ENCODE measurements around the gene TGOLN2.
"Not testable (repeated sequence)": the region's sequence is repeated elsewhere in the genome, so short reads cannot be mapped to it uniquely, and the experiment has no call there.

TGOLN2 gene

DNA sequence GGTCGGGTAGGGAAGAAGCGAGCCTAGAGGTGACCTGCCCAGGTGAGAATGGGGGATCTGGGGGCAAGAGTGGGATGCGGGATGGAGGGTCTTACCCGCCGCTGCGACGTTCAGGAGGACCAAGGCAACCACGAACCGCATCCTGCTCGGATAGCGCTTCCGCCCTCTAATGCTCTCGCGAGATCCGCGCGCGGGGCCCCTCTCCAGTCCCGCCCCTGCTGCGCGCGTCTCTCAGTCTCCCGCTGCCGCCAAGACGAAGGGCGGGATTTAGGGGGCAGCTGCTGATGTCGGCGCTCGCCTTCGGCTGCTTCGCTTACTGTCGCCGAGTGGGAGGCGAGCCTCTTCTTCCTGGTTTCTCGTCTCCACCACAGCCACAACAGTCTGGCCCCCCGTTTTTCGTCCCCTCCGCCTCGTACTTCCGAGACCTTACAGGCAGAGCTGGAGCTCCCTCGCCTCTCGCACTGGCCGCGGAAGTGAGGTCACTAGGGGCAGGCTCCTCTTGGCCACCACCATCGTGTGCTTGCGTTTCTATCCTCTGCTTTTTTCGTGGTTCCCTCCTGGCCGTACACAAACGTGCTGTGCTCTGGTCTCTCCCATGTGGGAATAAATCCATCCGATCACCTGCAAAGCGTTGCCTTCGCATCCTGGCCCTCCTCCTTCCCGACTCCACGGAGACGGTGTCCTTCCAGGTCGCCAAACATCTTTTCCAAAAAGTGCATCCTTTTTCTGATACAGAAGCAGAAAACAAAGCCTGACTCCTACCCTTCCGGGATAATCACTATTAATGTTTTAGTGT lies at the start of gene TGOLN2:
Gene TGOLN2 (minus strand): TSS at position 168 of the 796 bp plus-strand sequence. CDS start 27 bp downstream, at position 141.
- DNase-seq: peak; percentile 93

DNA sequence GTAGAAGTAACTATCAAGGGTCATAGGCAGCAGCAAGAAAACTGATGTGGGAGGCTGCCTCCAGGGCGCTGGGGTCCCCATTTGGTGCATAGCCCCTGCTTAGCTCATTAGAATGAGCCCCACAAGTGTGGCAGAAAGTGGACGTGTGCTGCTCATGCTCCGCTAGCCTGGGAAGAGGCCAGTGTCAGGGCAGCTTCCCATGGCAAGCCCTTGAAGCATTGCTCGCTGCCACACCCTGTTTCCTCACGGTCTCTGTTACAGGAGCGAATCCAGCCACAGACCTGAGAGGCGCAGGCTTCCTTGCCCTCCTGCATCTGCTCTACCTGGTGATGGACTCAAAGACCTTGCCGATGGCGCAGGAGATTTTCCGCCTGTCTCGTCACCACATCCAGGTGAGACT lies 49.3 kb upstream of the TGOLN2 start:
- no peak for DNase-seq

DNA sequence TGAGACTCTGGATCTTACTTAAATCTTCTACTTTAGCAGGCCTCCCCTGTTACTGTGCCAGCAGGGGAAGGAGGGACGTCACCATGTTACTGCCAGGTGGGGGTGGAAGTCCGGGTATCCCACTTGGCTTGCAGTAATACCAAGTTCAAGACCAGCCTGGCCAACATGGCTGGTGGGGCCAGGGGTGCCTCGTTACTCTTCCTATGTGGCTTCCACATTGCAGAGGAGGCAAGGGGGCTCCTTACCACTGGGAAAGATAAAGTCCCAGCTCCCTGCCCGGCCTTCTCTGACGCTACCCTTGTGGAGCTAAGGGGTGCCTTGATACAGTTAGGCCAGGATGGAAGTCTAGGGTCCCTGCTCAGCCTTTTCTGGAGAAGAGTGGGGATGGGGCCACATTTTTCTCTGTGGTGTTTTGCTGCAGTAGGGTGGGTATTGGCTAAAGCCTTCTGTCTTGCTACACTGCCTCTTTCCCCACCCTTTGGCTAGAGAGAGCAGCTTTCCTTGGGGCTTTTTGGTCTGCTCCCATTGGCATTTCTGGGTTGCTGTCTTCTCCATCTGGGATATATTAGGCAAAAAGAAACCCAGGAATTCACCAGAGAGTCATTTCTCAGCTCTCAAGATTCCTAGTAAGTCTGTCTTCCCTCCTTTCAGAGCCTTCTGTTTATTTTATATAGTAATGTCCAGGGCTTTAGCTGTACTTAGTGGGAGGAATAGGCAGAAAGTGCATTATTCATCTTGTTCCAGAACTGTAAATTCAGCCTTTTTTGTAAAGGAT lies 48.7 kb upstream of the TGOLN2 start:
- no peak for DNase-seq

DNA sequence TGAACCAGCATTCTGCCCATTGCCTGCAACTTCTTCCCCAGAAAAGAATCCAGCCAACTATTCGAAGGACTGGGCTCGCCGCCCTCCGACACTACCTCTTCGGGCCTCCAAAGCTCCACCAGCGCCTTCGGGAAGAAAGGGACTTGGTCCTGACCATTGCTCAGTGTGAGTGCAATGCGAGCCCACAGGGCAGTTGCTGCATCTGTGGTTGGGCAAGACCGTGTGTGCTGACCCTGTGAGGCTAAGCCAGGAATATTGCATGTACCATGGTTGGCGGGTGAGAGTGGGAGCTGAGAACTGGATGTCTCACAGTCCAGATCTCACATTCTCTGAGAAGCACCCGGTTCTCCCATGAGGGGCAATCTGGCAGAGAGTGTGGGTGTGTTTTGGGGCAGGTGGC lies 43.3 kb upstream of the TGOLN2 start:
- no peak for DNase-seq

DNA sequence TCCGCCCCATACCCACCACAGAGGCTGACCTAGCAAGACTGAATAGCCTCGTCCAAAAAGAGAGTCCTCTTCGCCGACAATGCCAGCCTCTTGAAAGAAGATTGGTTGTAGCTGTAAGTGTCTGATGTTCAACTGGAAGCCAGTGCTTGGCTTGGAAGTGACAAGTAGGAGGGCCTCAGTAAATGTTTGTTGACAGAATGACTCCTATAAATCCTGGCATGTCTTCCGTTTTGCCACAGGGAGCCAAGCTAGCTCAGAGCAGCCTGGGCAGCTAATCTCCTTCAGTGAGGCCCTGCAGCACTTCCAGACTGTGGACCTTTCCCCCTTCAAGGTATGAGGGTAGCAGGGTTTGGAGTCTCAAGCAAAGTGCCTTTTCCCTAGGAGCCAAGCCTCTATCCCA lies 41.7 kb upstream of the TGOLN2 start:
- no peak for DNase-seq

DNA sequence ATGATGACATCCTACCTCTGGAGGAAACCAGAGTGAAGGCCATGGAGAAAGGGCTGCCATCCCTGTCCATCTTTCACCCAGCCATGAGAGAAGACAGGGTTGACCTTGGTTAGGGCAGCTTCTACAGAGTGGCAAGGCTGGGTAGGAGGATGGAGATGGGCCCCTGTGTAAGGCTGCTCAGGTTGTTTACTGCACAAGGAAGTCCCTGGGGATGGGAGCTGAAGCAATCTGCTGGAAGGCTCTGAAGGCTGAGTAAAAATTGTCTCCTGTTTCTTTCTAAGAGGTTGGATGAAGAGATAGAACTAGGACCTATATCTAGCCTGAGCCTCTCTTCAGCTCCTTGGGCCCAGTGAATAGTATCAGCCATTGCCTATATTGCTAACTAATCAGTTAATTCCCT lies 41.1 kb upstream of the TGOLN2 start:
- DNase-seq: no peak

DNA sequence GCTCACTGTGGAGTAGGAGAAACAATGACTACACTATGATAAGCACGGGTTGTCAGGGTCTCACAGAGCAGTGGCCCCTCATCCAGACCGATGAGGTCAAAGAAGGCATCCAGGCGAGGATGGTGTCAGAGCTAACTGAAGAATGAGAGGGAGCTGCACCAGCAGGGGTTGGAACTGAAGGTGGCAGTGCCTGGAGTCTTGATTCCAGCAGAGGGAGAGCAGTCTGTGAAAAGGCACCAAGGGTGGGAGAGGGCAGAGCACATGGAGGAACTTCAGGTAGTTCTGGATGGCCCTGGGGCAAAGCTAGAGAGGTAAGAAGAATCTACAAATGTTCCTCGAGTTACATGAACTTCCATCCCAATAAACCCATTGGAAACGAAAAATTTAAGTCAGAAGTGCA lies 39.4 kb upstream of the TGOLN2 start:
- no peak for DNase-seq

DNA sequence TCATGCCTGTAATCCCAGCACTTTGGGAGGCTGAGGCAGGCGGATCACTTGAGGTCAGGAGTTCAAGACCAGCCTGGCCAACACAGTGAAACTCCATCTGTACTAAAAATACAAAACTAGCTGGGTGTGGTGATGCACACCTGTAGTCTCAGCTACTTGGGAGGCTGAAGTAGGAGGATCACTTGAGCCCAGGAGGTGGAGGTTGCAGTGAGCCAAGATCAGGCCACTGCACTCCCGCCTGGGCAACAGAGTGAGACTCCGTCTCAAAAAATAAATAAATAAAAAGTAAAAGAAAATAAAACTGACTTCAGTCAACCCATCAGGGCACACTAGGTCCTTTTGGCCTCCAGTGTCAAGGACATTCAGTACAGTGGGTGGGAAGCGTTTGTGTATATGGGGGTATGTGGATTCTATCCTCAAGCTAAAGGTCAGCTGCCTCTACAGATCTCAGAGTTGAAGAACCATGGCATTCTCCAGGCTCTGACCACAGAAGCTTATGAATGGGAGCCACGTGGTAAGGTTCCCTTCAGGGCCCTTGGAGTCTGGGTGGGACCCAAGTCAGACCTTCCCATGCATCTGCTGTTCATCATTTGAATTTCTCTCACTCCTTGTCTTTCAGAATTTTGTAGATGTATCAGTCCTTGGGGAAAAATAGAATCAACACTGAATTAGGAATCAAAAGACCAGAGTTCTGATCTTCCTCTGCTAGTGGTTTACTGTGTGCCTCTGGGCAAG lies 35.0 kb upstream of the TGOLN2 start:
- not testable (repeated sequence) for DNase-seq

DNA sequence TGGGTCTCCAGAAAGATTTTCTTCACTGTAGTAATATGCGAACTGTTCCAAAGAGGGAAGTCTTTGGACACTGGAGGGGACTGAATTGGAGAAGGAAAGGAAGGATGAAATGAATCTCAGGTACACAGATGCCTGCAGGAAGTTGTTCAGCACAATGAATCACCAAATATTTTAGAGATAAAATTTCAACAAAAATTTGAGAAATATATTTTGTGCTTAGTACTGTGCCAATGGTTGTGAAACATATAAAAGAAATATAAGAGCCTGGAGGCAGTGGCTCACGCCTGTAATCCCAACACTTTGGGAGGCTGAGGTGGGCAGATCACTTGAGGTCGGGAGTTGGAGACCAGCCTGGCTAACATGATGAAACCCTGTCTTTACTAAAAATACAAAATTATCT lies 29.9 kb upstream of the TGOLN2 start:
- DNase-seq: no peak

DNA sequence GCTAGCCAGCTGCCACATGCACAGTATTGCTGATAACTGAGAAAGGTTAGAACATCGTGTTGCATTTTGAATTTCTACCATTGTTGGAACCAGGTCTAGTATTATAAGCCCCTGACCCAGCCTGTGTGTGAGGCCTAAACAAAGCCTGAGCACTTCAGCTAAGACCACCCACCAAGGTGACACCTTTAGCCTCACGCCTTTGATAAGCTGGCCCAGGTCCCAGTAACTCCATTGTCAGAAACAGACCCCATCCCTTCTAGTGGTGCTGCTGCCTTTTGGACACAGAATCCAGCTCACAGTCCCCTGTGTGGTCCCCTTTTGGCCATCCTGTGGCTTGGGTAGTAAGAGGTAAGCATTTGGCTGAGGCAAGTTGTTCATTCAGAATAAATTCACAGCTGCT lies 28.4 kb upstream of the TGOLN2 start:
- DNase-seq: no peak

DNA sequence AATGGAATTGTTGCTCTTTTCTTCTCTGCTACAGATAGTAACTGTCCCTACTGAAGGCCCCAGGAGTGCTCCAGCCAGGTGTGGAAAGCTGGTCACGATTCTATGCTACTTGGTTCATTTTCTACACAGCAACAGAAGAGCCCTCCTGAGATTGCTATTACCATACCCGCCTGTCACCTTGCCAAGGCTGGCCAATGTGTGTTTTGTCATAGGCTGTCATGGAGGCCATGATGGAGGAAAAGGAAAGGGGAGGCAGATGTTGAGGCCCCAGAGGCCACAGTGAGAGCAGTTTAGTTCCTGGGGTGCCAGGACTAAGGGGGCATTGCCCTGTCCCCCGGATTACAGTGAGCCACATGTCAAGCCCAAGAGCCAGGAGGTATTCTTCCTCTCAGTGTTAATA lies 27.7 kb upstream of the TGOLN2 start:
- no peak for DNase-seq

DNA sequence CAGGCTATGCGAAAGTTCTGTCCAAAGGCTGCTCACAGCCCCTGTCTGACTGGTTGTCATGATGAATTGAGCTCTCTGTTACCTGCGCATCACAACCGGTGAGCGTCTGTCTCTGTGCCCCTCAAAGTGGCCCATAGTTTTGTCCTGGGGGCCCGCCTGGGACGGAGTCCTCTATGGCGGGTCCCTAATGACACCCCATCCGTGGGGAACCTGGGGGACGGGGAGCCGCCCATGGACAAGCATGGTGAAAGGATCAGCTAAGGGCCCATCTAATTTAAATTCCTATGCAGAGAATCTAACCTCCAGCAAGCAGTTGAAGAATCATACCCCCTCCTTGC lies 27.3 kb upstream of the TGOLN2 start:
- no peak for DNase-seq

DNA sequence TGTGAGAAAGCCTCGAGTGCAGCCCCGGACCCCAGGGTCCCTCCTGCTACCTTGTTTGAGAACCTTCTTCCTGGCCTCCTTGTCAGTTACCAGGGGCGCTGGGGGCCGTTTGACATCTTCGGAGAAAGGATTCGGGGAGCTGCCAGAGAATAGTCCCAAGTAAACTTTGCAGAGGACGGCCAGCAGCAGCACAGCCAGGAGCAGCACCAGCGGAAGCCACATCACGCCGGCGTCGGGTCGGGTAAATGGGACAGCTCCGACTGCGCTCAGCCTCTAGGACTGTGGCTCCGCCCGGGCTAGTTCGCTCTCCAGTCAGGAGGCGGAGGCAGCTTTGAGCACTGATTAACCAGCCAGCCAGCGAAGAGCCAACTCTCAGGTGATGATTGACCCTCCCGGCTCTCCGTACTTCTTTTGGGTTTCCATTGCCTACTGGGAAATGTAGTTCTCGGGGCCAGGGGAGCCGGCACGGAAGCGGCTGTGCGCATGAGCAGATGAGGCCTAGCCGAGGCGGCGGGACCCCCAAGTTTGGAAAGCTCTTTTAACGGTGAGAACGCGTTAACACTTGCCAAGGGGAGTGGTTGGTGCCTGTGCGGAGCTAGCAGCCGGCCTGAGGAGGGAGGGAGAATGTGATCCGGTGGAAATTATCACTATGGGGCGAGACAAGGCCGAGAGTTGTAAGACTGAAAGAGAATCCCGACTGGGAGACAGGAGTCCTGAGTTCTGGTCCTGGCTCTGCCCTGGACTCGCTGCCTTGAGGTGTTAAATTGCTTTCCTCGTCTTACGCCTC lies 26.7 kb upstream of the TGOLN2 start, which contains the start of the genes ELMOD3 and RETSAT:
Gene ELMOD3 (plus strand): TSS at position 484 of the 787 bp plus-strand sequence. CDS start 2,430 bp downstream, outside the sequence.
Gene RETSAT (minus strand): TSS at position 243 of the 787 bp plus-strand sequence. CDS start 21 bp downstream, at position 222.
- DNase-seq: peak; percentile 97

DNA sequence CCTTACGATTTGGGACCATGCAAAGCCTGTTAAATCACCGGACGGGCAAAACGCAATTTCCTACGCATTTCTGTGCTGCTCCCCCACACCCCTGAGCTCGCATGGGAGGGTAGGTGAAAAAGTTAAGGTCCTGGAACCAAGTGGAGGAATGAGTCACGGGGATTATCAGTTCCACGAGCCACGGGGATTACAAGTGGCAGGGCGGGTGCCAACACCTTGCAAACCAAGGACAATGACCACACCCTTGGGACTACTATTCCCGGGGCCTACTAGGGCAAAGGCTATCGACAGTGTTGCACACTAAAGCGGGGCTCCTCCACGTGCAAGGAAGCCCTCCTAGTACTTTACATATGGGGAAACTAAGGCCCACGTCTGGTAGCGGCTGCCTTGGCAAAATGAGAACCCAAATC lies 26.1 kb upstream of the TGOLN2 start:
- DNase-seq: peak; percentile 24

DNA sequence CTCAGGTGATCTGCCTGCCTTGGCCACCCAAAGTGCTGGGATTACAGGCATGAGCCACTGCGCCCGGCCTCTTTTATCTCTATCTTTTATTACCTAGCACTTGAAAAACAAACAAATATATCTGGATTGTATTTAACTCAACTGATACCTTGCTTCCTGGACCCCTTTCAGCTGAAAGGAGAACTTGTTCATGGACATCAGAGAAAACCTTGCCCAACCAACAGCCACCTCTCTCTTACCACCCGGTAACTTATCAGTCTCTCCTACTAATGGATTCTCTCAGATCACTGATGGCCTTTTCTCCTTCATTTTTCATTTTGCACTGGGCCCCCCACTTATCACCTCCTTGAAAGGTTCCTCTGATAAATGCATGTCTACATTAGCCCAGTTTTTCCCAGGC lies 19.8 kb upstream of the TGOLN2 start:
- no peak for DNase-seq

DNA sequence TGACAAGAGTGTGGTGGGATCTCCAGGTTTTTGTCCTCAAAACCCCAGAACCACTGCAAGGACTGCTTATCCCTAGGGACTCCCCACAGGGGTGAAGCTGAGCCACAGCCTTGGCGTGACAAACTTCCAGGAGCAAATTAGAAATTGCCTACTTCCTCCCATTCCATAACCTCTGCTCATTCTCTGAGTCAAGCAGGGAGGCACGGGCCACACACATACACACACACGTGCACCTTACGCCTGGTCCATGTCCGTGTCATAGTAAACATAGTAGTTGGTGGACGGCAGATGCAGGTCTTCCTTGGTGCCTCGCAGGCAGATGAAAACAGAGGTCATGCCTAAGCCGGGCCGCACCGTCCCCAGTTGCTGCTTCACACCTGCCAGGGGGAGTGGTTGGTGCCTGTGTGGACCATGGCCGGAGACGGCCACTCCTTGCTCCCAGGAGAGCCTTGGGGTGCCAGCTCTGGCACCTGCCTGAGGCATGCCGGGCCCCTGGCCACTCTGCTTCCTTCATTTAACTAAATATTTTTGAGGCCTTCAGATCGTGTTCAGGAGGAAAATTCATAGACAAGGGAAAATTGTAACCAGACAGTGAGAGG lies 16.7 kb upstream of the TGOLN2 start:
- no peak for DNase-seq

DNA sequence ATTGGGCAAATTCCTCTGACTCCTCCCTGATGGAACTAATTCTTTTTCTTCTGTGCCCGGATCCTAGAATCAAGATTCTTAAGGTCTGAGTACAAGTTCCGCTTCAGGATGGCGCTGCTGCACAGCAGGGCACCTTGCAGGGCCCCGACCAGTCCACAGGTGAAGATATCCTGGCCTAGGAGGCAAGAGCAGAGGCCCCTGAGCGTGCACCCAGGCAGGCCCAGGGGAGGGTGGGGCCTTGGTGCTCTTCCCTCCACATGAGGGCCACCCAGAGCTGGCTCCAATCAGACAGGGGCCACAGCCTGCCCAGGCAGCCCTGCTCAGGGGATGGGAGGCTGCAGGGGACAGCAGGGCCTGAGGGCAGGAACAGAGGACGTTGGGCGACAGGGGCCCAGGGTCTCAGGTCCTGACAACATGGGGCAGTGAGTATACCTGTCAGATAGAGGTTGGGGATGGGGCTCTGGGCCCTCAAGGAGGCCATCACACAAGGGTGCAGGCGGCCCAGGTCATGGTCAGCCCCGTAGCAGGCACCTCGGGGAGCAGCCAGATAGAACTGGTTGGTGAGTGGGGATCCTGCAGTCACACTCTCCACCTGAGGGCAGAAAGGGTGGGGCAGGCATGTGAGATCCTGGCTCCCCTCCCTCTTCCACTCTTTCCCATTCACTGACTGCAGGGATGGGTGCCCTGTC lies 15.6 kb upstream of the TGOLN2 start:
- not testable (repeated sequence) for DNase-seq

DNA sequence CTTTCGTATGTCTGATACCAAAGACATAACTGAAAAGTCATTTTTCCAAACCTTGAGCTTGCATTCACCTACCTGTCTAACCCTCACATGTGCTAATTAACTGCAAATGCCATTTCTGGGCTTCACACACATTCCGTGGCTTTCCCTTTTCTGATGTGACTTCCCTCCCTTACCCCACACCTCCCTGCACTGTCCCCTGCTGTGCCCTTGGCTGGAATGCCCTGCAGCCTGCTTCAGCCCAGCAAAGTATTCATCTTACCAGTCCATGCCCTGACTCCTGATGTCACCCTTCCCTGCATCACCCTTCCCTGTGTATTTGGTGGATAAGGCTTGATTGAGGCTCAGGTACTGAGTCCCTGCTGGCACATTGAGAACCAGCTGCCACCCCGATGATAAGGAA lies 14.4 kb upstream of the TGOLN2 start:
- DNase-seq: no peak

DNA sequence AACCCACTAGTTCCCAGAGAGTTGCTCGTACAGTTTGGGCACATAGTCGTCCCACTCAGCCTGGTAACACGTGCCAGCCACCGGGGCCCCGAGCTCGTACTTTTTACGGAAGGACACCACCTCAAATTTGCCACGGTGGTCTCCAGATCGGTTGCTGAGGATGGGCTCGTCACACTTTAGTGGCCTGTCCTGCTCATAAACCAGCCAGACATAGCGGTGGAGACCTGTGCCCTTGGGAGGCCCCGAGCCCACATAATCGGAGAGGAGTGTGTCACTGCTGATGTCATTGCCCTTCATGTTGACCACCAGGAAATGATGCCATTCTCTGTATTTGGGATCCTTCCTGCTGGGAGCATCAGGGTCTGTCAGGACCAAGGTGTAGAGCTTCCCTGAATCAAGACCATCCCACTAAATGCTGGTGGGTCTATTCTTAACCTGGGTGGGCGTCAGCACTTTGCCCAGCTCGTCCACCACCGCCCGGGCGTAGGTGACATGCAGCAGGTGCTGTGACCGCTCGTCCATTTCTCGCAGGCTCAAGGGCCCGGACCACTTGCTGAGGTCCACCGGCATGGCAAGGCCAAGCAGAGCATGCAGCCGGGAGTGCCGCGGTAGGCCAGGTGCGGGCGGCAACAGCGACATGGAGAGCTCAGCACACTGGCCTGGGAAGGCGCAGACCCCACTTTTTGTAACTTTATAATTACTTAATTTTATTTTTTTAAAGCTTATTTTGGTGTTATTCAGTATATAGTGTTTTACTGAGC lies 13.7 kb upstream of the TGOLN2 start:
- DNase-seq: no peak

DNA sequence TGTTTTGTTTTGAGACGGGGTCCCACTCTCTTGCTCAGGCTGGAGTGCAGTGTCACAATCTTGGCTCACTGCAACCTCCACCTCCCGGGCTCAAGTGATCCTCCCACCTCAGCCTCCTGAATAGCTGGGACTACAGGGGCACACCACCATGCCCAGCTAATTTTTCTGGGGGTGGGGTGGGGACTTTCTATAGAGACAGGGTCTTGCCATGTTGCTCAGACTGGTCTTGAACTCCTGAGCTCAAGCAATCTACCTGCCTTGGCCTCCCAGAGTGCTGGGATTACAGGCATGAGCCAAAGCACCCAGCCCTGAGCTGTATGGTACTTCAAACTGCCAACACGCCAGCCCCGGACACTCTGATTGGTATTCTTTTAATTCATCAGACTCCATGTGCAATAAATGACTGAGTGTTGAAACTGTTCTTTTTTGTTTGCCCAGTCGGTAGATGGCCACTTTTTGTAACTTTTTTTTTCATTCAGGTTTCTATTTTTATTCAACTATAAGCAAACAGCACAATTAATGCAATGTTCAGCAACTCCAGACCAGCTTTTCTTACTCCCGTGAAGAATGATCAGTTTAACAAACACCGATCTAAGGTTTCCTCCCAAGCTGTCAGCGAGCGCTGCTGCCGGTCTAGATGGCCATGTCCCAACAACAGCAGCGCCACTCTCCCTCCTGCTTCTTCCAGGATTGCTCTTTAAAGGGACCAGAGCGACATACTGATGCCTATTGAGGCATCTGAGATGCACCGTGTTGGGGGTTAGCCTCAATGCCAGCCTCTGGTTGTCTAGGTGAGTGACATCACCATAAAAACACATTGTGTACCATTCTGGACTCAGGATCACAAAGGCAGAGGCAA lies 12.5 kb upstream of the TGOLN2 start:
- DNase-seq: peak; percentile 20

Data from NCI-H69 (cell line).